ENCODE measurements around the gene DYNC2H1.

Gene DYNC2H1

DNA sequence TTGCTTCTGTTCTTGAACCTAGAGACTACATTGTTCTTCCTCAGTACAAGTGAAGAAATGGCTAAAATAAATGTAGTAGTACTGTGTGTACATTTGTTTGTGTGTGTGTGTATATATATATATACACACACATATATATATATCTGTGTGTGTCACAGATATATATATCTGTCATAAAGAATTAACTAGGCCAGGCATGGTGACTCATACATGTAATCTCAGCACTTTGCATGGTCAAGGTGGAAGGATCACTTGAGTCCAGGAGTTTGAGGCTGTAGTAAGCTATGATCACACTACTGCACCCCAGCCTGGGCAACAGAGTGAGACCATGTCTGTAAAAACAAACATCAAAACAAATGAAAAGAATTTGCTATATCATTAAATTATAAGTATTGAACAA lies 164.8 kb downstream of the DYNC2H1 start:
- DNase-seq (ENCODE audit: low read depth) = no peak

DNA sequence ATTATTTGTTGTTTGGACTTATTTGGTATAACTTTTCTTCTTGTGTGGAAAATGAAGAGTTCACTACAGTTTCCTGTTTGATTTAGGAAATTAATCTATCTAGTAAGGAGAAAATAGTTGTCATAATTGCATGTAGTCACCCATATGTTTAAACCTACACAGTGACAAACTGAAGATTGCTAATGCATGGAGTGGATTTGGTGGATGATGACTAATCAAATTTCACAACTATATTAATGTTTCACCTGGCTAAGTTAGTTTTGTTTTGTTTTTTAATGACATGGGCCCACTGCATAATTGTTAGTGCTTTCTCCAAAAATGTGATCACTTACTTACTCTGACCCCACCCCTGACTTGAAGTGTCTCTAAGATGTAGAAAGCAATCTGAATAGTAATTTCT lies 170.6 kb downstream of the DYNC2H1 start:
- DNase-seq (ENCODE audit: low read depth) = no peak
- TF ChIP-seq, protein P1, sequence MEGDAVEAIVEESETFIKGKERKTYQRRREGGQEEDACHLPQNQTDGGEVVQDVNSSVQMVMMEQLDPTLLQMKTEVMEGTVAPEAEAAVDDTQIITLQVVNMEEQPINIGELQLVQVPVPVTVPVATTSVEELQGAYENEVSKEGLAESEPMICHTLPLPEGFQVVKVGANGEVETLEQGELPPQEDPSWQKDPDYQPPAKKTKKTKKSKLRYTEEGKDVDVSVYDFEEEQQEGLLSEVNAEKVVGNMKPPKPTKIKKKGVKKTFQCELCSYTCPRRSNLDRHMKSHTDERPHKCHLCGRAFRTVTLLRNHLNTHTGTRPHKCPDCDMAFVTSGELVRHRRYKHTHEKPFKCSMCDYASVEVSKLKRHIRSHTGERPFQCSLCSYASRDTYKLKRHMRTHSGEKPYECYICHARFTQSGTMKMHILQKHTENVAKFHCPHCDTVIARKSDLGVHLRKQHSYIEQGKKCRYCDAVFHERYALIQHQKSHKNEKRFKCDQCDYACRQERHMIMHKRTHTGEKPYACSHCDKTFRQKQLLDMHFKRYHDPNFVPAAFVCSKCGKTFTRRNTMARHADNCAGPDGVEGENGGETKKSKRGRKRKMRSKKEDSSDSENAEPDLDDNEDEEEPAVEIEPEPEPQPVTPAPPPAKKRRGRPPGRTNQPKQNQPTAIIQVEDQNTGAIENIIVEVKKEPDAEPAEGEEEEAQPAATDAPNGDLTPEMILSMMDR (conservative IDR thresholded peaks at IDR 0.05; ENCODE audit: low read length) = no peak
- H3K4me3 ChIP-seq (ENCODE audit: low read length) = no peak overlapping the region

More for the DNA sequence above, 164.8 kb downstream of the DYNC2H1 start:
- no peak overlapping the region for H3K4me3 ChIP-seq (ENCODE audit: low read length)
- TF ChIP-seq, protein P1 (conservative IDR thresholded peaks at IDR 0.05; ENCODE audit: low read length) = no peak

- TF ChIP-seq, protein P1 (conservative IDR thresholded peaks at IDR 0.05; ENCODE audit: low read length) = no peak
- no peak overlapping the region for H3K4me3 ChIP-seq (ENCODE audit: low read length)
- DNase-seq (ENCODE audit: low read depth) = peak; percentile 25
Measured at GRCh38 chr11:103281301-103281700, 172.1 kb downstream of the DYNC2H1 start.

DNA sequence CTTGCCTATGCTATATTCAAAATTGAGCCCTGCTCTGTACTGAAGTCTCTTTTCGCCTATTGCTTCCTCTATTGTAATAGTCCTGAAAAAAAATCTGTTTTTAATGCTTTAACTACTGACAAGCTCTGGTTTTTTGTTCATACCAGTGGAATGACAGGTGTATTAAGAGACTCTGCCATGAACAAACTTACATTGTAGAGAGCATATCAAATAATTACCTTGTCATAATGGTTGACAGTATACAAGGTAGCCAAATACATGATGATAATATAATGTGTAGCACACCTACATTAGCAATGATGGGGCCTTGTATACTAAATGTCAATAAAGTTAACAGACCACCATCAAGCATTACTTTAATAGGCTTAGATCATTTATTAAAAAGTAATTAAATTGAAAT lies 175.0 kb downstream of the DYNC2H1 start:
- DNase-seq (ENCODE audit: low read depth) = no peak
- TF ChIP-seq, protein P1 (conservative IDR thresholded peaks at IDR 0.05; ENCODE audit: low read length) = no peak
- H3K4me3 ChIP-seq (ENCODE audit: low read length) = no peak overlapping the region

DNA sequence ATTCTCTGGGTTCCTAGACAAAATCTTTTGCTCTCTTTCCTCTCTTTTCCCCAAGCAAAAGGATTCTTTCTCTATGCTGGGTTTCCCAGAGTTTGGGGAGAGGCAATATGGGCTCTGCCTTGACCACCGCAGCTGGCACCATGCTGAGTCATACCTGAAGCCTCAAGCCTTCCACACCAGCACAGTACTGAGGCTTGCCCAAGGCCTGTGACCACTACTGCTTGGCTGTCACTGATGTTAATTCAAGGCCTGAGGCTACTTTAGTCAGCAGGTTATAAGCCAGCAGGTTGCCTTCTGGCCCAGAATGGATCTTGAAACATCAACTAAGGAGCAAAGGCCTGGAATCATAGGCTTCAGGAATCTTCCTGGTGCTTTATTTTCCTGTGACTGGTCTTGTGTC lies 185.3 kb downstream of the DYNC2H1 start:
- DNase-seq (ENCODE audit: low read depth) = no peak
- H3K4me3 ChIP-seq (ENCODE audit: low read length) = no peak overlapping the region
- TF ChIP-seq, protein P1 (conservative IDR thresholded peaks at IDR 0.05; ENCODE audit: low read length) = no peak

GRCh38 chr11:103295704-103296103 lies 186.5 kb downstream of the DYNC2H1 start:
- TF ChIP-seq, protein P1 (conservative IDR thresholded peaks at IDR 0.05; ENCODE audit: low read length) = no peak
- H3K4me3 ChIP-seq (ENCODE audit: low read length) = no peak overlapping the region
- DNase-seq (ENCODE audit: low read depth) = peak; percentile 2

GRCh38 chr11:103297900-103298299 lies 188.7 kb downstream of the DYNC2H1 start:
- DNase-seq (ENCODE audit: low read depth) = no peak
- TF ChIP-seq, protein P1 (conservative IDR thresholded peaks at IDR 0.05; ENCODE audit: low read length) = no peak
- H3K4me3 ChIP-seq (ENCODE audit: low read length) = no peak overlapping the region

Measured in AG10803 (cell line).